Endothelial cell of umbilical vein (primary cell): ENCODE data around the gene CDT1.

ENCODE experiments used
- CTCF ChIP-seq, 2 donors: IDR thresholded peaks; 1 replicate in 1 of 2; 2 replicates in 1 of 2; pipeline ENCODE4 v1.5.1; 2011; ENCODE audit warnings: low read length in 2 of 2, mild to moderate bottlenecking in 2 of 2, moderate library complexity in 2 of 2, control low read depth in 1 of 2, inconsistent platforms in 1 of 2, low read depth in 1 of 2; ENCODE audit not compliant: insufficient read depth in 1 of 2; ENCODE audit errors: extremely low read depth in 1 of 2
- EZH2 ChIP-seq: IDR thresholded peaks from 2 replicates; pipeline ENCODE4 v1.6.1; 2012; ENCODE audit warnings: borderline replicate concordance, low read depth, mild to moderate bottlenecking, moderate library complexity, low read length, inconsistent platforms; ENCODE audit not compliant: severe bottlenecking
- FOS ChIP-seq: IDR thresholded peaks from 2 replicates; pipeline ENCODE4 v1.6.1; 2011; ENCODE audit warnings: mild to moderate bottlenecking, low read length, moderate library complexity, borderline replicate concordance; ENCODE audit not compliant: insufficient read depth
- GATA2 ChIP-seq: IDR thresholded peaks from 2 replicates; pipeline ENCODE4 v1.7.0; 2011; ENCODE audit warnings: low read depth, mild to moderate bottlenecking, moderate library complexity, mixed read lengths, low read length; ENCODE audit not compliant: insufficient read length, insufficient read depth
- JUN ChIP-seq: IDR thresholded peaks from 2 replicates; pipeline ENCODE4 v1.6.1; 2011; ENCODE audit warnings: borderline replicate concordance, low read depth; ENCODE audit not compliant: insufficient read length, insufficient read depth
- MAX ChIP-seq: IDR thresholded peaks from 2 replicates; pipeline ENCODE4 v1.6.1; 2011; ENCODE audit not compliant: insufficient read depth, insufficient read length
- MYC ChIP-seq: IDR thresholded peaks from one replicate; pipeline ENCODE4 v1.6.1; 2011; ENCODE audit warnings: mild to moderate bottlenecking, low read depth, low read length
- POLR2A ChIP-seq: IDR thresholded peaks from 2 replicates; pipeline ENCODE4 v1.6.1; 2012; ENCODE audit warnings: low read depth, mild to moderate bottlenecking, control low read depth, low read length
- POLR2AphosphoS5 ChIP-seq: IDR thresholded peaks from 2 replicates; pipeline ENCODE4 v1.6.1; 2012; ENCODE audit warnings: low read depth, mild to moderate bottlenecking, control low read depth, low read length, moderate library complexity; ENCODE audit not compliant: insufficient read depth

GRCh38 chr16:88755745-88756443 lies 47.7 kb upstream of the CDT1 start:
- TF ChIP-seq POLR2A (no peak), CTCF (IDR thresholded peaks at IDR 0.05; ENCODE audit: extremely low read depth in 1 of 2, insufficient read depth in 1 of 2, low read depth in 1 of 2, low read length in 2 of 2) (no peak), MAX (no peak), POLR2AphosphoS5 (no peak), EZH2 (no peak), JUN (no peak), FOS (no peak), GATA2 (no peak), MYC (no peak)
